Umbilical cord (tissue), 2 donors: ENCODE results near the gene TMEM91. TPM values are rescaled to one million over a fixed set of nuclear protein-coding genes. Genes with fewer than 3 reads are reported as not detected.
"Not testable (repeated sequence)": the region's sequence is repeated elsewhere in the genome, so short reads cannot be mapped to it uniquely, and the experiment has no call there.

Experiments
- DNase-seq: peaks from one replicate; pipeline ENCODE4 v3.0.0-alpha.2; 2015; ENCODE audit warnings: low spot score
- total RNA-seq: library from RNA; depleted of rRNA; stranded (reverse); fragments of >200 nt; gene quantifications from one replicate; pipeline ENCODE4 v1.2.3, GENCODE V29; 2014; ENCODE audit warnings: low replicate concordance; ENCODE audit not compliant: insufficient read depth

The TMEM91 gene
- total RNA-seq, 1 donor from 2014 or later, result 32.0 TPM

DNA sequence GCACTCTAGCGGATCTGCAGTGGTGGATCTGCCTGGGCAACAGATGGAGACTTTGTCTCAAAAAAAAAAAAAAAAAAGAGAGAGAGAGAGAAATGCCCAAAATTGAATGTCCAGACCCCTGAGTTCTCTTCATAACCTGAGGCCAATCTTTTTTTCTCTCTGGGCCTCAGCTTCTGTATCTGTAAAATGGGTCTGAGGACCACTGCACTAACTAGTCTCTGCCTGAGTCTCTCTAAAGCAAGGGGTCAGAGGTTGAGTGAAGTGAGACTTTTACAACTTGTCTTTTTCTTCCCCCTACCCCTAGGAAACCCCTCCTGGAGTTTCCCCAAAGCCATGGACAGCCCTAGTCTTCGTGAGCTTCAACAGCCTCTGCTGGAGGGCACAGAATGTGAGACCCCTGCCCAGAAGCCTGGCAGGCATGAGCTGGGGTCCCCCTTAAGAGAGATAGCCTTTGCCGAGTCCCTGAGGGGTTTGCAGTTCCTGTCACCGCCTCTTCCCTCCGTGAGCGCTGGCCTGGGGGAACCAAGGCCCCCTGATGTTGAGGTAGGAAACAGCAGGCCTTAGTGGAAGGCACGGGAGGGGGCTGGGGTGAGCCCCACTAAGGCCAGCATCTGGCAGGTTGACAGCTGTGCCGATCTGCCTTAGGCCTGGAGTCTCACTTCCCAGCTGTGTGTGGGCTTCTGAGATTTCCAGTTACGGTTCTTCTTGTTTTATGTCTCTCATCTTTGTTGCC is 1.8 kb downstream of the TMEM91 start:
- peak; percentile 72 for DNase-seq

DNA sequence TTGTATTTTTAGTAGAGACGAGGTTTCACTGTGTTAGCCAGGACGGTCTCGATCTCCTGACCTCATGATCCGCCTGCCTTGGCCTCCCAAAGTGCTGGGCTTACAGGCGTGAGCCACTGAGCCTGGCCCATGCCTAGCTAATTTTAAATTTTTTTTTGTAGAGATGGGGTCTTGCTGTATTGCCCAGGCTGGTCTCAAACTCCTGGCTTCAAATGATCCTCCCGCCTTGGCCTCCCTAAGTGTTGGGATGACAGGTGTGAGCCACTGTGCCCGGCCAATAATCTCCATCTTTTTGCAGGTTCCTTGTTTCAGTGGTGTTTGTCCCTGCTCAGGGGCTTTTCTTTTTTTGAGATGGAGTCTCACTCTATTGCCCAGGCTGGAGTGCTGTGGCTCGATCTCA is 5.2 kb downstream of the TMEM91 start:
- not testable (repeated sequence) for DNase-seq

DNA sequence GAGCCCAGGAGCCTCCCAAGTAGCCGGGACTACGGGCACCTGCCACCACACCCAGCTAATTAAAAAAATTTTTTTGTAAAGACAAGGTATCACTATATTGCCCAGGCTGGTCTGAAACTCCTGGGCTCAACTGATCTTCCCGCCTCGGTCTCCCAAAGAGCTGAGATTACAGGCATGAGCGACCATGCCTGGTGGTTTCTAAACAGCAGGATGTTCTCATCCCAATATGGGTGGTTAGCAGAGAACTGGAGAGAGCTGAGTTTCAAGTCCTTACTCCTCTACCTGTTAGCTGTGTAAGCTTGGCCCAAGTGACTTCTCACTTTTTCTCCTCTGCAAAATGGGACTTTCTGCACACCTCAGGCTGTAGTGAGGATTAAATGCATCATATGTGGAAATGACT is 8.0 kb downstream of the TMEM91 start:
- no peak for DNase-seq

DNA sequence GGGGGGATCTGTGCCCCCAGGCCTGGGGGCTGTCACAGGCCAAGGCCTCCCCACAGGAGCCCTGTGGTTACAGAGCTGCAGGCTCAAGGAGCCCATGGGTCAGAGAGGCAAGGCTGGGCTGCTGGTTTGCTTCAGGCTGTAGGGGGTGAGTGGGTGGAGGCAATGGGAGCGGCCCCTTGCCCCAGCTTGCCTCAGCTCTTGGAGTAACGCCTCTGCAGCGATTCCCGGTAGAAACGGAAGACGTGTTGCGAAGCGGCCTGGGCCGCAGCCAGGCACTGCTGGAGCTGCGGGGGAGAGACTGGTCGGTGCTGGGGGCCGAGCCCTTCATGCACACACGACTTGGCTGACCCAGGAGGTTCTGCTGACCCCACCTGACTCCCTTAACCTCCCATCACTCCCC is 10.1 kb downstream of the TMEM91 start:
- DNase-seq, result no peak

DNA sequence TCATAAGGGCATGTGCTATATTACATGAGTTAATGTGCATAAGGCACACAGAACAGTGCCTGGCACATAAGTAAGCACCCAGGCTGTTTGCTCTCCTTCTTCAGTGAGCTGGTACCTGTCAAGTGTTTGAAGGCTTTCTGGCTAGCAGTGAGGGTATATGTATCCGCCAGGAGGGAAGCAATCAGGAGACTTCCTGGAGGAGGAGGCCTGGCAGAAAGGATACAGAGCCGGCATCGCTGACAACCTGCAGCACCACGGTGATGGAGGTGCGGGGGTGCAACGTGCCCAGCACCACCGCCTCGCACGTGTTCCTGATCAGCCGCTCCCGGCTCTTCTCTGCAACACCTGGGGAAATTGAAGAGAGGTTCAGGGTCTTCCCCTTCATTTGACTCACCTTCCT is 15.3 kb downstream of the TMEM91 start:
- no peak for DNase-seq

DNA sequence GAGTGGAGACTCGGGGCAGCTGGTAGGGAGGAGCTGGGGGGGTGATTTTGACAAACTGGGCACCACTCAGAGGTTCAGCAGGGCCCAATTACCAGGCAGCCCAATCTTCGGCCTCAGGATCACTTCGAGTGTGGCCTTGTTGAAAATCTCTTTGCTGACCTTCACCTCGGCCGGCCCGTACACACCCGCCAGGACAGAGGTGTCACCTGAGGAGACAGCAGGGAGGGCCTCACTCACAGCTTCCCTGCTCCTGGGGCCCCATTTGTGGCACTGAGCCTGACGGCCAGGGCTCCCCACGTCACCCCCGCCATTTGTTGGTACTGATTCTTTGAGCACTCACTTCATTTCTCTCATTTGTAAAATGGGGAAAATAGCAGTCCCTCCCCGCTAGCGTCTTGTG is 16.4 kb downstream of the TMEM91 start:
- no peak for DNase-seq

DNA sequence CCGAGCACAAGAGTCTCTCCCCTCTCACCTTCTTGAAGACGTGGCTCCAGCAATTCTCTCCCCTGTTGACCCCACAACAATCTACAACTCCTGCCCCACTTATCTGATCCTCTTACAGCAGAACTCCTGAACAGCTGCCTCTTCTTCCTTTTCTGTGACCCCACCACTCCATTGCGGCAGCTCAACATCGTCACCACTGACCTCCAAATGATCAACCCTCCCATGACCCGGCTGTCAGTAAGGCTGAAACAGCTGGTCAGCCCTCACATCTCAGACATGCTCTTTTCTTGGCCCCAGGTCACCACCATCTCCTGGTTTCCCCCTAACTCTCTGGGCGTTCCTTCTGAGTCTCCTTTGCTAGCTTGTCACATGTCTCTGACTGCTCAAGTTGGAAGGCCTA is 19.0 kb downstream of the TMEM91 start:
- DNase-seq, result no peak

DNA sequence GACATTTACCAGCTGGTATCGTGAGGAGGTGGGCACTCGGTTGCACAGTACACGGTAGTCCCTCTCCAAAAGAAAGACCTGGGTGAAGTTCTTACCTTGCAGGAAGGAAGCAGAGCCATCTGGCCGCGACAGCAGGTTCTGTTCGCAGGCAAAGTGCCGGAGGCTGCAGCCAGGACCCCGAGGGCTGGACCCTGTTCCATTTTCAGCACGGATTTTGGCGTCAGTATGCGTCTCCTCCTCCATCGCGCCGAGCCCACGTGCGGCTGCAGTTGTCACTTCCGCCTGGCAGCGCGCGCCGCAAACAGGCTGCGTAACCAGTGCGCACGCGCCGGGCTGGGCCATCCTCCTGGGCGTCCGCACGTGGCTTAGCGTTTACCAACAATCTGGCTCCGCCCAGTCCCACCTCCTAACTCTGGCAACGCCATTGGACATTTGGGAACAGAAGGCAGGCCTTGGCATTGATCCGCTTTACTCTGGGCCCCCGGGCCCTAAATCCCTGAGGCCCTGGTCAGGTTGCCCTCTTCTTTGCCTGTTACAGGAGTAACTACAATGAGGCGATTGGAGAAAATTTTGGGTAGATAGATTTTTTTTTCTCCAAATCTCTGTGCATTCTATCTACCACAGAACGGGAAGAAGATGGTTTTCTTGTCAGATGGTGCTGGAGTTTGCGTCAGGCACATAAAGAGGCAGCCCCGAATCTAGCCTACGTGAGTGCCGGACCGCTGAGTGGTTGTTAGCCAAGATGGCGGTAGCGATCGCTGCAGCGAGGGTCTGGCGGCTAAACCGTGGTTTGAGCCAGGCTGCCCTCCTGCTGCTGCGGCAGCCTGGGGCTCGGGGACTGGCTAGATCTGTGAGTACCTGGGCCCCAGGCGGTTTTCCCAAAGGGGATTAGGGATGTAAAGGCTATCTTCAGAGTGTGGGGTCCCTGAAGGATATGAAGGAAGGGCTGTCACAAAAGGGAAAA is 21.0 kb downstream of the TMEM91 start, which contains the start of the genes BCKDHA and EXOSC5:
BCKDHA (plus strand) TSS at position 733 of the 964 bp plus-strand sequence; CDS start at position 743, 10 bp downstream.
EXOSC5 (minus strand) TSS at position 274 of the 964 bp plus-strand sequence; CDS start at position 243, 31 bp downstream.
- peak; percentile 100 for DNase-seq

DNA sequence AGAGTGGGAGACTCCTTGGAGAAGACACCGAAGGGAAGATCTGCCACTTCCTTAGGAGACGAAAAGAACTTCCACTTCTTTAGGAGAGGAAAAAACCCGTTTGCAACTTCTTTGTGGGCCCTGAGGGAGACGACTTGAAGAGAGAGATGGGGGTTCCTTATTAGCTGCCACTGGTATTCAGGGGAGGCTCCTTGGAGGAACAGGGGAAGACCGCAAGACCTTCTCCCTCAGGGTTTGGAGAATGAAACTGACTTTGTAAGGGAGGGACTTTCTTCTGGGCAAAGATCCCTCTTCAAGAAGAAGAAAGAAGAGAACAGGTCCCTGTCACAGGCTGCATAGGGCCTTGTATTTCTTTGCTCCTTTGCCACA is 21.7 kb downstream of the TMEM91 start:
- DNase-seq, result no peak

DNA sequence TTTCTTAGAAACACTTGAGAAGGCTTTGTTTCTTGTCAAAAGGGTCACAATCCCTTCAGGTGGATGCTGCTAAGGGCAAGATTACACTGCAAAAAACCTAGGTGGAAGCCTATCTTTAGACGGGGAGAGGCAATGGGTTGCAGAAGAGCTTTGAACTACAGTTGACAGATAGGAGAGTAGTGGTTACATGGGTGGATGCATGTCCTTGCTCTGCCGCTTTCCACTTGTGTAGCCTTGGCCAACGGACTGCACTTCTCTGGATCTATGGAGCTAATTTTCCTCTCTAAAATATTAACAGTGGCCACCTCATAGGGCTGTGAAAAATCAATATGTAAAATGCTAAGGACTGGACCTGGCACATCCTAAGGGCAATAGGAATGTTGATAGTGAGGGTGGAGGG is 22.3 kb downstream of the TMEM91 start:
- DNase-seq, result no peak

DNA sequence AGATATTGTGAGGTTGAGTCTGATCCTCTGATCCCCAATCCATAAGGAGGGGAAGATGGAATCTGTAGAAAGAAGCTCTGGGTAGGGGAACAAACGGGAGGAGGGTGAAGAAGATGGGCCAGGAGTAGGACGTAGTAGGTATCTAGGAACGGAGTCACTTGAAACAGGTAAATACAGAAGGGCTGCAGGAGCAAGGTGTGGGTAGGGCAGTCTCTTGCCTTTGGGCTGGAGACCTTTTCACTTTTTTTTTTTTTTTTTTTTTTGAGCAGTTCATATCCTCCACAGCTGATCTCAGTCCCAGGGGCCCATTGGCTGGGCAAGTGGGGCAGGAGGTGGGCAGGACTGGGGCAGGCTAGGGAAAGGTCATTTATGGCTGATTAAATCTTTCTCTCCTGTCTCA is 22.8 kb downstream of the TMEM91 start:
- DNase-seq, result no peak

DNA sequence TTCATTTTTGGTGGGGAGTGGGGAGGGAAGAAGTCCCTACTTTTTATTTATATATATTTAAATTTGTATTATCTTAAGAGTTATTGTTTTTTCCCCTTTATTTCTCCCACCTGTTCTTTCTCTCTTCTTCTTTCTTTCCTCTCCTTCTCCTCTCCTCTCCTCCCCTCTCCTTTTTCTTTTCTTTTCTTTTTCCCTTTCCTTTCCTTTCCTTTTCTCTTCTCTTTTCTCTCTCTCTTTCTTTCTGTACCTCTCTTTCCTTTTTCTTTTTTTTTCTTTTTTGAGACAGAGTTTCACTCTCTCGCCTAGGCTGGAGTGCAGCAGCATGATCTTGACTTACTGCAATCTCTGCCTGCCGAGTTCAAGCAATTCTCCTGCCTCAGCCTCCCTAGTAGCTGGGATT is 23.2 kb downstream of the TMEM91 start:
- DNase-seq, result no peak

DNA sequence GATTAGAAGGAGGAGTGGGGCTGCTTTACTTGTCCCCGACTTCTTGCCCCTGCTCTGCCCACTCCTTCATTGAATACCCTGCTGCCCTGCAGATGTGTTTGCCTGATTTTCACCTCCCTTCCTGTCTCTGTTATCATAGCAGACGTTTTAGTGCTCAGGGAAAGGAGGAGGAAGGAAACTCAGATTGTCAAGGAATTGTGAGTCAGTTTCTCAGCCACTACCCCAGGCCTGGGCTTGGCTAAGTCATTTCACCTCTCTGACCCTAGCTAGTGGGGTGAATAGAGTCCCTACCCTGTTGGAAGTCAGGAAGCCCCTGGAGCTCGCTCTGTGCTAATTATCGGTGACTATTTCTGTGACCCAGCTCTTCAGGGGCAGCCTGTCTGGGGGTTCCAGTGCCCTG is 25.1 kb downstream of the TMEM91 start:
- no peak for DNase-seq

DNA sequence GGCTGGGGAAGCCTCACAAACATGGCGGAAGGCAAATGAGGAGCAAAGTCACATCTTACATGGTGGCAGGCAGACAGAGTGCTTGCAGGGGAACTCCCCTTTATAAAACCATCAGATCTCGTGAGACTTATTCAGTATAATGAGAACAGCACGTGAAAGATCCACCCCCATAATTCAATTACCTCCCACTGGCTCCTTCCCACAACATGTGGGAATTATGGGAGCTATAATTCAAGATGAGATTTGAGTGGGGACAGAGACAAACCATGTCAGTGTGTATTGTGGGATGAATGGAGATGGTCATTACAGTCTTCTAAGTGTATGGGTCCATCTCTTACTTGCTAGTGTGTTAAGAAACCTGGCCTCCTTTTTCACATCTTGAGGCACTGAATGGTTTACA is 25.7 kb downstream of the TMEM91 start:
- DNase-seq, result no peak

DNA sequence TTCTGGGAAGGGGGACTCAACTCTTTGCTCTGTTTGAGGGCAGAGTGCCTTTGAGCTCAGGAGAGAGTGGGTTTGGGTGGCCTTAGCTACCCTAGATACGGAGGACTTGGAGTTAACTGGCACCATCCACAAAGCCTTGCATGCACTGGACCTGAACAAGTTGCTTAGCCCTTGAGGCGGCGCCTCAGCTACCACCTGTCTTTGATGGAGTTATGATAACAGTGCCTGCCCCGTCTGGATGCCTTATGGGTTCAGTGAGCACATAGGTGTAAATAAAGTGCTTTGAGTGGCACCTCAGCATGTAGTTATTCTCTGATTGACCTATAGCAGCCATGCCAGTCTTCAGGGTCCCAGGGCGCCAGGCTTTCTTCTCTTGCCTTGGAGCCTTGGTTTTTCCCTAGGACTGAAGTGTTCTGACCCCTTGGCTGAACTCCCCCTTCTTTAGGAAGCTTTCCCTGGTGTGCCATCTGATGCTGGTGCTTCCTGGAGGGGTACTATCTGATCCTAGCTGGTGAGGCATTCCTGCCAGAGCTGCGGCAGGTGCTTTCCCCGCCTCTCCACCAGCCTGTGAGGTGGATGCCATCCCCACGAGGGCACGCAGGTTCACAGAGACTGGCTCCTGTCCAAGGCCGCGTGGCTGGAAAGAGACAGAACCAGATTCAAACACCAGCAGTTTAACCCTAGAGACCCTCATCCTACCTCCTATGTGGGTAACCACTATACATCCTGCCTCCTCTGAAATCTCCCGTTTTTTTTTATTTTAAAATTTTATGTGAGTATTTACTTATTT is 27.0 kb downstream of the TMEM91 start:
- no peak for DNase-seq

DNA sequence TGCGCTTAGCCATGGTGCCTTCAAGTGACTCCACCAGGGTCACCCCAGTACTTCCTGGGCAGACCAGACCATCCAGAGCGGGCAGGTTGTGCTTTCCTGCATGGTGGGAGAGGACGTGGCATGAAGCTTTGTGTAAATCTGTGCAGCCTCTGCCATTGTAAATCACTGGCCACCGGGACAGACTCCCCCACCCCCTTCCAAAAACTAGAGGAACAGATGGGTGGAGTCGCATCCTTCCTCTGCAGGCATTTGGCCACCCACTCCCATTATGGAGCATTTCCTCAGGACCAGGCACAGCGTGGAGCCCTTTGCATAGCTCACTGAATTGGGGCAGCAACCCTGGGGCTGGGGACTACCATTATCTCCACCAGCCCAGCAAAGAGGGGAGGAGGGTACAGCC is 29.4 kb downstream of the TMEM91 start:
- no peak for DNase-seq

DNA sequence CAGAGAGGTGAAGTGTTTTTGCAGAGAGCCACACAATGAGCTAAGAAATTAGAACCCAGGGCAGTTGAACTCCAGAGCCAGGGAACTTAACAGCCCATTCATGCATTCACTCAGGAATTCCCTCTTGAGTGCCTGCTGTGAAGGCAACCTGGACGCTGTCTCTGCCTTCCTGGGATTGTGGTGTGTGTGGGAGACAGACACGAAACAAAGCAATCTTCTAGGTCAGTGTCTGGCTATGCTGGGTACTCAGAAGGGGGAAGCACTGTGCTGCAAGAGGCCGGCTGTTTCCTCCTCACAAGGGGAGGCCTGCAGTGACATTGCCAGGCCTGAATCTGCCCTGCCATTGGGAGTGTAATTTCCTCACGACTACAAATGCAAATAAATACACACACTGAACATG is 30.9 kb downstream of the TMEM91 start:
- DNase-seq, result no peak

DNA sequence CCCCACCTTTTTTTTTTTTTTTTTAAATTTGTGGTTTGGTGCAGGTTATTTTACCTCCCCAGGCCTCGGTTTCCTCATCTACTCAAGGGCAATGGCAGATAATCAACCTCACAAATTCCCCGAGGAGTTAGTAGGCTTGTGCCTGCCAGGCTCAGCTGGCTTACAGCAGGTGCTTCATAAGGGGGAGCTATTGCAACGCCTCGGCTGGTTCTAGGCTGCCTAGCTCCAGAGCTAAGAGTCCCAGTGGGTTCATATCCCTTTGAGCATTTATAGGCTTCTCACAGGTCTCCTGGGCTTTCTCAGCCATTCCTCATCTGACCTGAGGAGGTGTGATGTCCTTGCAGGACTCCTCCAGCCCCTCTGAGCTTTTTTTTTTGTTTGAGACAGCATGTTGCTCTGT is 31.9 kb downstream of the TMEM91 start:
- DNase-seq, result no peak

DNA sequence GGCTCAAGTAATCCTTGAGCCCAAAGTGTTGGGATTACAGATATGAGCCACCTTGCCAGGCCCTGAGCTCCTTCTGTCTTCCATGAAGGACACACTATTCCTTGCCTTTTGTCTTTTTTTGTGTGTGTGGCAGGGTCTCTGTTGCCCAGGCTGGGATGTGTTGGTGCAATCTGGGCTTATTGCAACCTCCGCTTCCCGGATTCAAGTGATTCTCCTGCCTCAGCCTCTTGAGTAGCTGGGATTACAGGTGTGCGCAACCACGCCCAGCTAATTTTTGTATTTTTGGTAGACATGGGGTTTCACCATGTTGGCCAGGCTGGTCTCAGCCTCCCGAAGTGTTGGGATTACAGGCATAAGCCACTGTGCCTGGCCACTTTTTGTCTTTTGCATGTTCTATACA is 32.5 kb downstream of the TMEM91 start:
- not testable (repeated sequence) for DNase-seq

DNA sequence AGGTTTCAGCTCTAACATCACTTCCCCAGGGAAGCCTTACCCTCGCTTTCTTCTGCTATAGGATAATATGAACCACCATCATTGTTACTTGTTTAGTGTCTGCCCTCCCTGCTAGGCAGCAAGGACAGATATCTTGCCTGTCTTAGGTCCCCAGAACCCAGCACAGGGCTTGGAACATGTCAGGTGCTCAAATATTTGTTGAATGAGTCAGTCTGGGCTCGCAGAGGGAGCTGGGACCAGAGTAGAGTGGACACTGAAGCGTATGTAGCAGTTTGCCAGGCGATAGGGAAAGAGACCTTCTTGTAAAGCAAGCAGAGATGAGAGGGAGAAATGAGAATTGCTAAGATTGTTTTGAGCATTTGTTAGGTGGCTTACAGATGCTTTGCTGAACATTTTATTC is 33.0 kb downstream of the TMEM91 start:
- no peak for DNase-seq

DNA sequence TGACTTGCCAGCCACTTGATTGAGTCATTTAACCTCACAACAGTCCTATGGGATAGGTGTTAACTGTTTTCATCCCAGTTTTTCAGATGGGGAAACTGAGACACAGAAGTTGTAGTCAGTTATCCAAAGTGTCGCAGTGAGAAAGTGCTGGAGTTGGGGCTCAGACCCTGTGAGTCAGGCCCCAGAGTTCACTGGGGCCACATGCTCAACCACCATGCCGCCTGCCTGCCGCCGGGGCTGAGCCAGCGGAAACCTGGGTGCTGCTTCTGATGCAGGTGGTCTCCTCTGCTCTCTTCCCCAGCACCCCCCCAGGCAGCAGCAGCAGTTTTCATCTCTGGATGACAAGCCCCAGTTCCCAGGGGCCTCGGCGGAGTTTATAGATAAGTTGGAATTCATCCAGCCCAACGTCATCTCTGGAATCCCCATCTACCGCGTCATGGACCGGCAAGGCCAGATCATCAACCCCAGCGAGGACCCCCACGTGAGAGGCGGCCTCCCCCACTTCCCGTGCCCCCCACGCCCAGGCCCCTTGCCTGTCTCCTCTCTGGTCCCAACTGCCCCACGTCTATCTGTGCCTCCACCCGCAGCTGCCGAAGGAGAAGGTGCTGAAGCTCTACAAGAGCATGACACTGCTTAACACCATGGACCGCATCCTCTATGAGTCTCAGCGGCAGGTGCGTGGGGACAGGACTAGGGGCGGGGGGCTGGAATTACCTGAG is 34.2 kb downstream of the TMEM91 start:
- no peak for DNase-seq
